Measurements from ENCODE around the gene CA9.

GRCh38 chr9:35687972-35688557 is 14.3 kb downstream of the CA9 start:
- TF ChIP-seq, protein P1, sequence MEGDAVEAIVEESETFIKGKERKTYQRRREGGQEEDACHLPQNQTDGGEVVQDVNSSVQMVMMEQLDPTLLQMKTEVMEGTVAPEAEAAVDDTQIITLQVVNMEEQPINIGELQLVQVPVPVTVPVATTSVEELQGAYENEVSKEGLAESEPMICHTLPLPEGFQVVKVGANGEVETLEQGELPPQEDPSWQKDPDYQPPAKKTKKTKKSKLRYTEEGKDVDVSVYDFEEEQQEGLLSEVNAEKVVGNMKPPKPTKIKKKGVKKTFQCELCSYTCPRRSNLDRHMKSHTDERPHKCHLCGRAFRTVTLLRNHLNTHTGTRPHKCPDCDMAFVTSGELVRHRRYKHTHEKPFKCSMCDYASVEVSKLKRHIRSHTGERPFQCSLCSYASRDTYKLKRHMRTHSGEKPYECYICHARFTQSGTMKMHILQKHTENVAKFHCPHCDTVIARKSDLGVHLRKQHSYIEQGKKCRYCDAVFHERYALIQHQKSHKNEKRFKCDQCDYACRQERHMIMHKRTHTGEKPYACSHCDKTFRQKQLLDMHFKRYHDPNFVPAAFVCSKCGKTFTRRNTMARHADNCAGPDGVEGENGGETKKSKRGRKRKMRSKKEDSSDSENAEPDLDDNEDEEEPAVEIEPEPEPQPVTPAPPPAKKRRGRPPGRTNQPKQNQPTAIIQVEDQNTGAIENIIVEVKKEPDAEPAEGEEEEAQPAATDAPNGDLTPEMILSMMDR (IDR thresholded peaks at IDR 0.05; ENCODE audit: low read depth, low read length), result no peak
- TF ChIP-seq EZH2phosphoT487 (IDR thresholded peaks at IDR 0.05; ENCODE audit: low read depth), result no peak

All from OCI-LY3 (cell line).